Hematopoietic multipotent progenitor cell treated with erythropoietin and hydrocortisone succinate and interleukin-3 and kit ligand, for 8 days (in vitro differentiated cells): ENCODE results near the gene KRT24.
"Not testable (repeated sequence)": the region's sequence is repeated elsewhere in the genome, so short reads cannot be mapped to it uniquely, and the experiment has no call there.

Experiments
- DNase-seq: peaks from one replicate; pipeline ENCODE4 v3.0.0-alpha.2; 2015

KRT24 gene

DNA sequence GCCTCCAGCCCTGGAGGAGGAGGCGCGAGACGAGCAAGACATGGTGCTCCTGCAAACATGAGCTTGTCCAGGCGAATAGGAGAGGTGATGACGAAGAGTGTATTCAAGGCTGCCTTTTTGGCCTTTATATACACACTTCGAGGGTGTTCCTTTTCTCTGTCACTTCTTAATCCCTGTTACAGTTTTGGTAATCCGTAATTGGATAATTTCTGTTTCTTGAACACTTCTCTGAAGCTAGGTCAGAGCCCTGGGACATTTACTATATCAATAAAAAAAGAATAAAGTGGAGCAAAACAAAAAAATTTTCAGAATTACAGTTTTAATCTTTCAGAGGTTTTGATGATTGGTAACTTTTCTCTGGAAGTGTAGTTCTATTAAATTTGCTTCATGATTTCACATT lies at the start of gene KRT24:
Gene KRT24, minus strand, starts transcription at position 101 of the 400 bp plus-strand sequence. Its CDS starts 59 bp downstream, at position 42.
- no peak for DNase-seq

GRCh38 chr17:40751065-40751464 lies 47.5 kb upstream of the KRT24 start:
- no peak for DNase-seq

DNA sequence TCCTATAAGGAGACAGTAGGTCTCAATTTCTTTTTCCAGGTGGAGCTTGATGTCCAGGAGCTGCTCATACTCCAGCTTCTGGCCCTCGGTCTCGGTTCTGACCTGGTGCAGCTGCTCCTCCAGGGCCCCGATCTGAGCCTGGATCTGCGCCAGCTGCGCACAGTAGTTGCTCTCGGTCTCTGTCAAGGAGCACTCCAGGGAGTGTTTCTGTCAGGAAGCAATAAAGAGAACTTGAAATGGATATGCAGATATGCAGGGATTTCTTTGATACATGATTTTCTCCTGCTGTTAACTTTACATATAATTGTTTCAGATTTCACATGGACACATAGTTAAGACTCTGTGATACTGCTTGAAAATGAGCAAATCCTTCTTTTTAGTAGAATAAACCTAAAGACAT lies 46.8 kb upstream of the KRT24 start:
- no peak for DNase-seq

GRCh38 chr17:40748666-40749065 lies 45.1 kb upstream of the KRT24 start:
- DNase-seq, result not testable (repeated sequence)

- no peak for DNase-seq
These were observed 35.0 kb upstream of the KRT24 start for GRCh38 chr17:40738553-40738952.

DNA sequence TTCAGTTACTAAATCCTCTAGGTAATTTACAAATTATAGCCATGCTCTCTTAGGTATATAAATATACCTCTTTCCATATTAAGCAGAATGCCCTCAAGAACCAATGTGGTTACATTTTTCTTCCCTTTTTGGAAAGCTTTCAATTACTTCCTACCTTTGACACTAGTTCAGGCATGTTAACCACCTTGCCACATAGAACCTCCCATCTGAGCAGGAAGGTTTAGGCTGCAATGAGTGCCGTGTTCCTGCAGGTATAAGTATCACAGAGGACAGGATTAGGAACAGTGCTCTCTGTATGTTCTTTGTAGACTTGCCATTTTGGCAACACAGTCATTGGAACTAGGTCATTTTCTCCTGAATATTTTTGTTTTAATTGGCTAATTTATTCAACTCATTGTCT lies 31.5 kb upstream of the KRT24 start:
- no peak for DNase-seq

- no peak for DNase-seq
These were observed 30.5 kb upstream of the KRT24 start for GRCh38 chr17:40734018-40734417.

GRCh38 chr17:40730970-40731369 lies 27.4 kb upstream of the KRT24 start:
- no peak for DNase-seq

- DNase-seq, result no peak
These were observed 24.1 kb upstream of the KRT24 start for GRCh38 chr17:40727447-40728231.

DNA sequence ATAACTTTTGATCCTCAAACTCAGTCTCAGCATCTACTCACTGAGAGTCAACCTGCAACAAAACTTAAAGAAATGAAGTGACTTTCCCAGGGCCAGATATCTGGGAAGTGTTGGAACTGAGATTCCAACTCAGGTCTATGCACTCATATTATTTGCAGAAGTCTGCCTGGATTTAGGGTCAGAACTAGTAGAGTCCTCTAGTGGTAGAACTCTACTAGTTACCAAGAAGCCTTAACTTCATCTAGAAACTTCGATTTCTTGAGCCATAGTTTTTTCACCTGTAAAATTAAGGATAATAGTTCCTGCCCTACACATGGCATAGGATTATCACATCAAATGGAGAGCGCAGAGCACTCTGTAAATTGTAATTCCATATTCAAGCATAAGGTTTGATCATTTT lies 23.4 kb upstream of the KRT24 start:
- no peak for DNase-seq

GRCh38 chr17:40724656-40725055 lies 21.1 kb upstream of the KRT24 start:
- no peak for DNase-seq

GRCh38 chr17:40722241-40722640 lies 18.7 kb upstream of the KRT24 start:
- DNase-seq, result no peak

GRCh38 chr17:40720899-40721298 lies 17.3 kb upstream of the KRT24 start:
- DNase-seq, result no peak

DNA sequence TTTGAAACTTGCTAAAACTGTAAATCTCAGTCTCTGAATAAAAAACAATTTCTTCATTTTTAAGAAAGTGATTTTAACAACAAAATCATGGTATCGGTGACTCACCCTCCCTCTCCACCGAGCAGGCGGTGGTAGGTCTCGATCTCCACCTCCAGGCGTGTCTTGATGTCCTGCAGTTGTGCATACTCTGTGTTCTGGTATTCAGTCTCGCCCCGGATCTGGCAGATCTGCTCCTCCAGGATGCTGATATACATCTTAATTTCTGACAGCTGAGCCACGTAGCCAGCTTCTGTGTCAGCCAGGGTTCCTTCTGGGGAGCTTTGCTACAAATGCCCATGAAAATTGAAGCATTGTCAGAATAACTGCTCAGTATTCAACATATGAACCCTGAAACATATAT lies 15.4 kb upstream of the KRT24 start:
- DNase-seq, result no peak

- no peak for DNase-seq
These were observed 14.2 kb upstream of the KRT24 start for GRCh38 chr17:40717776-40718175.

GRCh38 chr17:40714473-40714872 lies 10.9 kb upstream of the KRT24 start:
- DNase-seq, result no peak

DNA sequence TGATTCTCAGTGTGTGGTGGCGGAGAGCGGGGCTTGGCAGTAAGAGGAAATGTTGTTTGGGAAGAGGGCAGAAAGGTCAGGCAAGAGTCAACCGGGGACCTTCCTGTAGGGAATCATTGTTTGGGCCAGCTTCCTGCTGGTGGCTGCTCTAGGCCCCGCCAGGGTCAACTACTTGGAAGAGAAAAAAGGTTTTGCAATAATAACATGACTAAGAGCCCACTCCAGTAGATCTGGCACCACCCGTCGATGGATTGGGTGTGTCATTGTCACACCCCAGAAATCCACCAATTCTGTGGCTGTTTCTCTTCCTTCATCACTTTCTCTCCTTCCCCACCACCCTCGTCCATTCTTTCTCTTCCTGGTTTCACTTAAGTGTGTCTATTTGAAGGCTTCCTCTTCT lies 4.2 kb upstream of the KRT24 start:
- DNase-seq, result no peak

DNA sequence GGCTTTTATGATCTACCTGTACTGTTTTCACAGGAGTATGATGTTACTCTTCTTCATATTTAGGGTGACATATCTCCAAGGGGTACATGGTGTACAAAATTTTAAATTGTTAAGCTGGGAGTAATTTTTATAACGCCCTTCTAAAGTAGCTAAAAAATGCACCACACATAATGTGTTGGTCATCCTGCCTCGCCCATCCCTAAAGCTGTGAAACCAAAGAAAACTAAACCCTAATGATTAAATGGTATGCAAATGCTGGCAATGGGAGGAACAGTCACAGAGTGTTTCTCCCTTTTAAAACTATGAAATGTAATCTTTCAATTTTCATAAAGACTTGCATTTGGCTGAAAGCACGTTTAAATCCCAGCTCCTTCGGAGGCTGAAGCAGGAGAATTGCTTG lies 2.0 kb upstream of the KRT24 start:
- no peak for DNase-seq

DNA sequence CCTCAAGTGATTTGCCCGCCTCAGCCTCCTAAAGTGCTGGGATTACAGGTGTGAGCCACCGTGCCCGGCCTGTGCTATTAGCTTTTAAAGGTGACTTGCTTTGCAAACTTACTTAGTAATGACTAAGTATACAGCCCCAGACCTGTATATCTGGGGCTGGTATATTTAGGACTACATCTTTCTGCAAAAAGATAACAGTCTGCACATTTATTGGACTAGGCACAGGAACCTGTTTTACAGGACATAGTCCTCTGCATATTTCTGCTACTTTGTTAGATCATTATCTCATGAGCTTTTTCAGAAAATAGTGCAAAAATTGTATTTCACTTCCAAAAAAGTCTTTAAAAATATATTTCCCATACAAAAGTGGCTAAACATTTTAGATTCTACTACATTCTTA lies 1.3 kb downstream of the KRT24 start:
- no peak for DNase-seq

DNA sequence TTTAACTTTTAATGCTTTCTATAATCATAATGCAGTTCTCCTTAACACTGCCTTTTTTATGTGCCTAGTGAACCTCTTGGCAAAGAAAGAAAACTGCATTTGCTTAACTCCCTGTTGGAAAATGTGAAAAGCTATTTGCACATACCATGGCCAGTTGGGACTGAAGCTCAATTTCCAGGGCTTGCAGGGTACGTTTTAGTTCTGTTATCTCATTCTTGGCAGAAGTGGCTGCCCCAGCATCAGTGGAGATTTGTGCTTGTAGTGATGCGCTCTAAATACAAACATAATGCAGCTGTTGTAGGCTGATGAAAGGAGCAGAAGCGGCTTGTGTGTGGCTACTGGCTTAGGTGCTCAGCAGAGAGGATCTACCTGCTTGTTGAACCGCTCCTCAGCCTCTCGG lies 3.7 kb downstream of the KRT24 start:
- DNase-seq, result no peak

DNA sequence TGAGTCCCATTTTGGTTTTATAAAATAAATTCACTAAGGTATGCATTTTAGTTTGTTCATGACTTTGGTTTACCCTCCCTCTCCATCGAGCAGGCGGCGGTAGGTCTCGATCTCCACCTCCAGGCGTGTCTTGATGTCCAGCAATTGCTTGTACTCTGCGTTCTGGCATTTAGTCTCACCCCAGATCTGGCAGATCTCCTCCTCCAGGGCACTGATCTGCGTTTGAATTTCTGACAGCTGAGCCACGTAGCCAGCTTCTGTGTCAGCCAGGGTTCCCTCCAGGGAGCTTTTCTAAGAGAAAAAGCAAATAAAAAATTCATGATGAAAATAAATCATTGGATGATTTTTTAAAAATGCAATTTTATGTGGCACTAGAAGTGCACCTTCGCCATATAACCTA lies 4.2 kb downstream of the KRT24 start:
- no peak for DNase-seq

DNA sequence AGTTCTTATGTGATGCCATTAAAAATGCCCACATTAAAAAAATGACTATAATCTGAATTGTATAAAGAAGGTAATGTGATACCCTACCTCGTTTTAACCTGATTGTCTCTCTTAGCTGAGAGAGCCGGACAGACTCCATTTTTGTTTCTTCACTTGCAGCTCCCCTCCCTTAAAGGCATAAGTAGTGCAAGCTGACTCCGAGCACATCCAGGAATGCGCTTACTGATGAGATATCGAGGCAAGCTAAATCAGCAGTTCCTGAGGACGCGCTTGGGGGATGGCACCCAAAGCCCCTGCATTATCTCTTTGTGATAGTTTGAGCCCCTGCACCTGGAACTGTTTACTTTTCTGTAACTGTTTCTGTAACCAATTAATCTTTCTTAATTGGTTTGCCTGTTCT lies 6.3 kb downstream of the KRT24 start:
- DNase-seq, result no peak

GRCh38 chr17:40696651-40697072 lies 6.9 kb downstream of the KRT24 start:
- no peak for DNase-seq

DNA sequence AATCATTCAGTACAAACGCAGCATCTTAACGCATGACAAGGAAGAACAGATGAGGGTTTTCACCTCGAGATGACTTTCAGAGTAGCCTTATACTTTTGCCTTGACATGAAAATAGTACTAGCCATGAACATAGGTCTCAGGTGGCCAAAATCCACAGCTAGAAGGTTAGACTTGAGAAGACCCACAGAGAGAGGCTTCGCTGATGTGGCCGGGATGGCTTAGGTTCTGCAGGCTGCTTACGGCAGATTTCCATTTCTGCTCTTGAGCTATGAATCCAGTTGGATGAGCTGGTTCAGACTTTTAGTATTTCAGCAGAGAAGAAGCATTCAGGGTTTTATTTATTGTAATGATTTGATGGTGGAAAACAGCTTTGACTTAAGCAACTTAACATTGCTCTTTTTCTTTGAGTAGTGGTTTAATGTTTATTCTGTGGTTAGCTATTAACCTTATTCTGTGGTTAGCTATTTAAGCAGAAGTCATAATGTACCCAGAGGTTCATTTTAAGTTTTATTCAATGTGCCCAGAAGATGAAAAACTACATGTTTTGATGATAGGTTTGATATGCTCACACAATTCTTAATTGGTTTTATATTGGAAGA lies 7.6 kb downstream of the KRT24 start:
- no peak for DNase-seq

- DNase-seq, result no peak
These were observed 9.0 kb downstream of the KRT24 start for GRCh38 chr17:40694584-40694983.
